ENCODE measurements around the gene BEAN1.

BEAN1 gene

DNA sequence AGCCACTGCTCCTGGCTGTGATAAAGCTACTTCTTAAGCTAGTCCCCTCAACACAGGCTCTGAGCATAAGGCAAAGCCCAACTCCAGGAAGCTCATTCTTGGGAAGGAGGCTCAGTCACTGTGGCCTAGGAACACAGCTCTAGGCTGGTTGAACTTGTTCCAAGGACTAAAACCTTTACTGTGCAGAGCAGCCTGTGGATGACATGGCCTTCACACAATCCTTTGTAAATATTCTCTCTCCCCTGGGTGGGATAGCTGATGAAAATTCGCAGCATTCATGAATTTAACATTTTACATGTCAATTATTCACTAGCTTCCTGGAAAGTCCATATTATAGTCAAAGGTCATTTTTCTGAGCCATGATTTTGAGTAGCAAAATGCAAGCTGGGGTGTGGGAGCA is 28.9 kb downstream of the BEAN1 start:
- Histone ChIP-seq H3K4me3 (ENCODE audit: low read depth, low read length) (no peak overlapping the region), H3K27me3 (no peaks in the 10 kb centered on the region), H3K36me3 (no peaks in the 10 kb centered on the region), H3K4me1 (no peaks in the 10 kb centered on the region), H3K9me3 (no peaks in the 10 kb centered on the region)
- TF ChIP-seq, protein P1, sequence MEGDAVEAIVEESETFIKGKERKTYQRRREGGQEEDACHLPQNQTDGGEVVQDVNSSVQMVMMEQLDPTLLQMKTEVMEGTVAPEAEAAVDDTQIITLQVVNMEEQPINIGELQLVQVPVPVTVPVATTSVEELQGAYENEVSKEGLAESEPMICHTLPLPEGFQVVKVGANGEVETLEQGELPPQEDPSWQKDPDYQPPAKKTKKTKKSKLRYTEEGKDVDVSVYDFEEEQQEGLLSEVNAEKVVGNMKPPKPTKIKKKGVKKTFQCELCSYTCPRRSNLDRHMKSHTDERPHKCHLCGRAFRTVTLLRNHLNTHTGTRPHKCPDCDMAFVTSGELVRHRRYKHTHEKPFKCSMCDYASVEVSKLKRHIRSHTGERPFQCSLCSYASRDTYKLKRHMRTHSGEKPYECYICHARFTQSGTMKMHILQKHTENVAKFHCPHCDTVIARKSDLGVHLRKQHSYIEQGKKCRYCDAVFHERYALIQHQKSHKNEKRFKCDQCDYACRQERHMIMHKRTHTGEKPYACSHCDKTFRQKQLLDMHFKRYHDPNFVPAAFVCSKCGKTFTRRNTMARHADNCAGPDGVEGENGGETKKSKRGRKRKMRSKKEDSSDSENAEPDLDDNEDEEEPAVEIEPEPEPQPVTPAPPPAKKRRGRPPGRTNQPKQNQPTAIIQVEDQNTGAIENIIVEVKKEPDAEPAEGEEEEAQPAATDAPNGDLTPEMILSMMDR (IDR thresholded peaks at IDR 0.05; ENCODE audit: low read depth, low read length): no peak
- no peak for DNase-seq

DNA sequence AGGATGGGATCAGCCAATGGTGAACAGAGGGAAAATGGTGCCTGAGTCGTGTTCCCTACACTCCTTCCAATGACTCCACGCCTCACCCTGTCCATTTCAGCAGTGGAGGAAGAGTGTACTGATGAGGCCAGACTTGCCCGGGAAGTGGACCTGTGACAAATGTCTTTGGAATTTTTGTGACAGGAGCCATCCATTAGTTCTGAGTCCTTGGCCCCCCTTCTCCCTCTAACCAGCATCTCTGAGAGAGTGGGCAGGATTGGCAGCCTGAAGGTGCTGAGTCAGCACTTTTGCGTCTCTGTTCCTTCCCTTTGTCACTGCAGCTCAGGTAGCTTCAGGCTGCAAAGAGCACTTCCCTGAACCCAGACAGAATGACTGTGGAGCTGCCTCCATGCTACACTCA is 30.8 kb downstream of the BEAN1 start:
- H3K36me3 ChIP-seq: no peaks in the 10 kb centered on the region
- TF ChIP-seq, protein P1 (IDR thresholded peaks at IDR 0.05; ENCODE audit: low read depth, low read length): no peak
- H3K4me1 ChIP-seq: no peaks in the 10 kb centered on the region
- H3K27me3 ChIP-seq: no peaks in the 10 kb centered on the region
- H3K4me3 ChIP-seq (ENCODE audit: low read depth, low read length): no peak overlapping the region
- no peaks in the 10 kb centered on the region for H3K9me3 ChIP-seq
- DNase-seq: no peak

DNA sequence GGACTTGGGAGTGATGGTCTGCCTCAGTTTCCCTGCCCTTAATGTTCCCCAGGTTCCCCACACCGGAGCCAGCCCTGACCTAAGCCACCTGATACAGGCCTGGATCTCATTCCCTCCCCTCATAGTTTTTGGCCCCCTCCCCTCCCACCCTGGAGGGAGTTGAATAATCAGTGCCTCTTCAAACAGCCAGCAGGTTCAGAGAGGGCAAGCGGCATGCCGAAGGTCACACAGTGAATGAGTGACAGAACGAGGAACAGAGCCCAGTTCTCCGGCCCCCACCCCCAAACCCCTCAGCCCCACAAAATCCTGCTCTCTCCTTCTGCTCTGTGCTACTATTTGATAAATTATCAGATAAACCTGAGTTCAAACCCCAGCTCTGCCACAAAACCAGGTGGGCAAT is 31.2 kb downstream of the BEAN1 start:
- Histone ChIP-seq H3K4me1 (no peaks in the 10 kb centered on the region), H3K36me3 (no peaks in the 10 kb centered on the region), H3K27me3 (no peaks in the 10 kb centered on the region), H3K9me3 (no peaks in the 10 kb centered on the region), H3K4me3 (ENCODE audit: low read depth, low read length) (no peak overlapping the region)
- DNase-seq: no peak
- TF ChIP-seq, protein P1 (IDR thresholded peaks at IDR 0.05; ENCODE audit: low read depth, low read length): no peak

- H3K36me3 ChIP-seq: no peaks in the 10 kb centered on the region
- H3K27me3 ChIP-seq: no peaks in the 10 kb centered on the region
- no peak overlapping the region for H3K4me3 ChIP-seq (ENCODE audit: low read depth, low read length)
- no peaks in the 10 kb centered on the region for H3K4me1 ChIP-seq
- DNase-seq: no peak
- TF ChIP-seq, protein P1 (IDR thresholded peaks at IDR 0.05; ENCODE audit: low read depth, low read length): no peak
- H3K9me3 ChIP-seq: no peaks in the 10 kb centered on the region
Observed at GRCh38 chr16:66458853-66459252, 31.8 kb downstream of the BEAN1 start.

- TF ChIP-seq, protein P1 (IDR thresholded peaks at IDR 0.05; ENCODE audit: low read depth, low read length): no peak
- no peaks in the 10 kb centered on the region for H3K36me3 ChIP-seq
- H3K4me3 ChIP-seq (ENCODE audit: low read depth, low read length): no peak overlapping the region
- DNase-seq: peak; percentile 58
- H3K4me1 ChIP-seq: no peaks in the 10 kb centered on the region
- no peaks in the 10 kb centered on the region for H3K27me3 ChIP-seq
- no peaks in the 10 kb centered on the region for H3K9me3 ChIP-seq
Observed at GRCh38 chr16:66459878-66460277, 32.8 kb downstream of the BEAN1 start.

- TF ChIP-seq, protein P1 (IDR thresholded peaks at IDR 0.05; ENCODE audit: low read depth, low read length): no peak
- Histone ChIP-seq H3K4me1 (no peaks in the 10 kb centered on the region), H3K27me3 (no peaks in the 10 kb centered on the region), H3K4me3 (ENCODE audit: low read depth, low read length) (no peak overlapping the region), H3K9me3 (no peaks in the 10 kb centered on the region), H3K36me3 (no peaks in the 10 kb centered on the region)
- DNase-seq: no peak
Observed at GRCh38 chr16:66460703-66461102, 33.6 kb downstream of the BEAN1 start.
